Cardiac septum (tissue), 1 donor: ENCODE results near the gene AGTPBP1. TPM values are rescaled to one million over a fixed set of nuclear protein-coding genes. Genes with fewer than 3 reads are reported as not detected.

ENCODE experiments used
- DNase-seq: peaks from one replicate; pipeline ENCODE4 v3.0.0-alpha.2; 2020; ENCODE audit warnings: low spot score
- intact Hi-C: fragments of 100-400 bp; cut with DNase I; formaldehyde crosslinking; loops from one replicate; pipeline ENCODE4 v1.14.0; 2022
- total RNA-seq: library from RNA; stranded (reverse); fragmentation: NEBNext Ultra II Directional; extraction: Animal tissue kit (Norgen Biotek cat#: 25700); gene quantifications from one replicate; pipeline ENCODE4 v1.2.1, GENCODE V29; 2021
- donor health status: DM: no; HTN: no; CAD: no.

AGTPBP1 gene
- total RNA-seq, 1 donor from 2014 or later, result 39.0 TPM

GRCh38 chr9:85515021-85515420 lies 226.7 kb downstream of the AGTPBP1 start:
- DNase-seq, result no peak
- intact Hi-C loops, result no loop called here

GRCh38 chr9:85514256-85514655 lies 227.5 kb downstream of the AGTPBP1 start:
- intact Hi-C loops, result no loop called here
- DNase-seq, result no peak

GRCh38 chr9:85511746-85512145 lies 230.0 kb downstream of the AGTPBP1 start:
- intact Hi-C loops, result no loop called here
- no peak for DNase-seq

GRCh38 chr9:85510830-85511504 lies 230.8 kb downstream of the AGTPBP1 start:
- no peak for DNase-seq
- intact Hi-C loops, result no loop called here

GRCh38 chr9:85508616-85509015 lies 233.1 kb downstream of the AGTPBP1 start:
- no peak for DNase-seq
- intact Hi-C loops, result no loop called here

GRCh38 chr9:85505612-85506011 lies 236.1 kb downstream of the AGTPBP1 start:
- intact Hi-C loops, result no loop called here
- DNase-seq, result no peak

- no peak for DNase-seq
- intact Hi-C loops, result no loop called here
These were observed 238.7 kb downstream of the AGTPBP1 start for GRCh38 chr9:85502815-85503655.

GRCh38 chr9:85501882-85502281 lies 239.9 kb downstream of the AGTPBP1 start:
- no peak for DNase-seq
- intact Hi-C loops, result no loop called here

GRCh38 chr9:85501456-85501855 lies 240.3 kb downstream of the AGTPBP1 start:
- DNase-seq, result no peak
- intact Hi-C loops, result no loop called here

Other genes with a start within 250 kb of the AGTPBP1 start
- gene NAA35, start 199.2 kb upstream of the AGTPBP1 start, total RNA-seq, result 21.0 TPM